ENCODE measurements around the gene FCMR. TPM values are rescaled to one million over a fixed set of nuclear protein-coding genes. Genes with fewer than 3 reads are reported as not detected.

The FCMR gene
- total and polyA plus RNA-seq, 10 of the 15 experiments (the other 5 are each of a cell fraction or from before 2014, with no cell fraction given), result 79.7 to 245 (median 123) TPM

DNA sequence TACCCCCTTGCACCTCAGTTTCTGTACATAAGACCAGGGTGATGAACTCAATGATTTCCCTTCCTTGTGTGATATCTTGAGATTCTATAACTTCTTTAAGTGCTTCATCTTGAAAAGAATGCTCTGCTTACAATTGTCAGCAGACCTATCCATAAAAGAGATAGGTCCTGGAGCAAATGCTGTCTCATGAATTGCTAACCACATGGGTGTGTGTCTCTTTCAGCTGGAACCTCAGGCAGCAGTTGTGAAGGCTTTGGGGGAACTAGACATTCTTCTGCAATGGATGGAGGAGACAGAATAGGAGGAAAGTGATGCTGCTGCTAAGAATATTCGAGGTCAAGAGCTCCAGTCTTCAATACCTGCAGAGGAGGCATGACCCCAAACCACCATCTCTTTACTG lies 53.5 kb downstream of the FCMR start:
- intact Hi-C loops (cut with micrococcal nuclease; ENCODE audit: unreplicated experiment), result no loop called here
- H4K20me1 ChIP-seq (ENCODE audit: control insufficient read depth, insufficient read depth), result no peaks in the 10 kb centered on the region
- no peak overlapping the region for H3K4me3 ChIP-seq
- H3K27me3 ChIP-seq (replicated peaks in 1 of 2; ENCODE audit: control insufficient read depth in 2 of 2, insufficient read depth in 2 of 2, low read length in 1 of 2), result no peaks in the 10 kb centered on the region; a peak in 1 of 4 replicates
- H3K4me2 ChIP-seq (ENCODE audit: control insufficient read depth, insufficient read depth), result no peak overlapping the region
- no TSS peak for BruUV-seq (replicated peaks)
- RAD21 ChIA-PET (ENCODE audit: unreplicated experiment), result interaction anchor here (0.9 to 1.1 kb wide), 2 partner anchors 13 to 114 kb away, joined by 4 read pairs; no protein-coding TSS in a partner anchor
- no peak overlapping the region for H3K27ac ChIP-seq (ENCODE audit: control insufficient read depth, insufficient read depth)
- FAIRE-seq, result no peak
- POLR2A ChIA-PET, result no interaction called here
- H3K9me3 ChIP-seq (replicated peaks; ENCODE audit: control insufficient read depth, insufficient read depth, low read length), result no peaks in the 10 kb centered on the region; the same call in 2 of the 3 replicates
- H3K36me3 ChIP-seq (ENCODE audit: control insufficient read depth in 2 of 2, insufficient read depth in 2 of 2, low read length in 1 of 2), result no peaks in the 10 kb centered on the region
- no peak overlapping the region for H2AFZ ChIP-seq (ENCODE audit: control insufficient read depth, low read depth, low read length)
- H3K79me2 ChIP-seq (ENCODE audit: control insufficient read depth, insufficient read depth, low read length), result no peaks in the 10 kb centered on the region
- SMC1A ChIA-PET (ENCODE audit: uncharacterized antibody, unreplicated experiment), result interaction anchor here (1.0 to 1.9 kb wide), 3 partner anchors 37 to 101 kb away, joined by 3 to 6 read pairs (median 4); no protein-coding TSS in a partner anchor
- no peak overlapping the region for H3K9ac ChIP-seq (ENCODE audit: control insufficient read depth, insufficient read depth, low read length)
- in situ Hi-C loops (cut with MboI), result loop anchor here (5.0 kb wide), 1 partner anchor 114 kb away; no protein-coding TSS in a partner anchor
- no peak for ATAC-seq
- CTCF ChIA-PET, result interaction anchor here (2.1 to 7.3 kb wide), 4 partner anchors 11 to 113 kb away, joined by 5 to 100 read pairs (median 15); no protein-coding TSS in a partner anchor
- DNase-seq (ENCODE audit: low read depth, low spot score), result no peak
- 0% methylated on average over 1 of the region's 1 CpG for WGBS (ENCODE audit: insufficient coverage, insufficient replicate concordance, low lambda C conversion rate, missing lambda C conversion rate)
- TF ChIP-seq, protein P1, sequence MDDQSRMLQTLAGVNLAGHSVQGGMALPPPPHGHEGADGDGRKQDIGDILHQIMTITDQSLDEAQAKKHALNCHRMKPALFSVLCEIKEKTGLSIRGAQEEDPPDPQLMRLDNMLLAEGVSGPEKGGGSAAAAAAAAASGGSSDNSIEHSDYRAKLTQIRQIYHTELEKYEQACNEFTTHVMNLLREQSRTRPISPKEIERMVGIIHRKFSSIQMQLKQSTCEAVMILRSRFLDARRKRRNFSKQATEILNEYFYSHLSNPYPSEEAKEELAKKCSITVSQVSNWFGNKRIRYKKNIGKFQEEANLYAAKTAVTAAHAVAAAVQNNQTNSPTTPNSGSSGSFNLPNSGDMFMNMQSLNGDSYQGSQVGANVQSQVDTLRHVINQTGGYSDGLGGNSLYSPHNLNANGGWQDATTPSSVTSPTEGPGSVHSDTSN (IDR thresholded peaks at IDR 0.05; ENCODE audit: insufficient replicate concordance, low read depth, low read length), result no peak
- TF ChIP-seq NFIC (IDR thresholded peaks at IDR 0.05; ENCODE audit: low read depth, low read length) (no peak), TCF3 (IDR thresholded peaks at IDR 0.05; ENCODE audit: borderline replicate concordance, insufficient read depth, low read depth, low read length) (no peak), EGR1 (IDR thresholded peaks at IDR 0.05; ENCODE audit: borderline replicate concordance in 1 of 2, low read depth in 2 of 2, low read length in 2 of 2) (no peak), ZNF24 (IDR thresholded peaks at IDR 0.05) (no peak), JUND (IDR thresholded peaks at IDR 0.05; ENCODE audit: low read depth, low read length) (no peak), EZH2 (IDR thresholded peaks at IDR 0.05; ENCODE audit: borderline replicate concordance, control insufficient read depth, low read depth, low read length) (no peak), IKZF1 (conservative IDR thresholded peaks at IDR 0.05) (no peak), SP1 (IDR thresholded peaks at IDR 0.05; ENCODE audit: low read depth, low read length) (no peak), CBX3 (IDR thresholded peaks at IDR 0.05; ENCODE audit: borderline replicate concordance, low read depth) (no peak), BCL11A (IDR thresholded peaks at IDR 0.05; ENCODE audit: low read depth, low read length) (no peak)
- TF ChIP-seq, protein P2, sequence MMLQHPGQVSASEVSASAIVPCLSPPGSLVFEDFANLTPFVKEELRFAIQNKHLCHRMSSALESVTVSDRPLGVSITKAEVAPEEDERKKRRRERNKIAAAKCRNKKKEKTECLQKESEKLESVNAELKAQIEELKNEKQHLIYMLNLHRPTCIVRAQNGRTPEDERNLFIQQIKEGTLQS (IDR thresholded peaks at IDR 0.05; ENCODE audit: borderline replicate concordance, extremely low read depth, low read depth, low read length), result no peak
- TF ChIP-seq, protein P3, sequence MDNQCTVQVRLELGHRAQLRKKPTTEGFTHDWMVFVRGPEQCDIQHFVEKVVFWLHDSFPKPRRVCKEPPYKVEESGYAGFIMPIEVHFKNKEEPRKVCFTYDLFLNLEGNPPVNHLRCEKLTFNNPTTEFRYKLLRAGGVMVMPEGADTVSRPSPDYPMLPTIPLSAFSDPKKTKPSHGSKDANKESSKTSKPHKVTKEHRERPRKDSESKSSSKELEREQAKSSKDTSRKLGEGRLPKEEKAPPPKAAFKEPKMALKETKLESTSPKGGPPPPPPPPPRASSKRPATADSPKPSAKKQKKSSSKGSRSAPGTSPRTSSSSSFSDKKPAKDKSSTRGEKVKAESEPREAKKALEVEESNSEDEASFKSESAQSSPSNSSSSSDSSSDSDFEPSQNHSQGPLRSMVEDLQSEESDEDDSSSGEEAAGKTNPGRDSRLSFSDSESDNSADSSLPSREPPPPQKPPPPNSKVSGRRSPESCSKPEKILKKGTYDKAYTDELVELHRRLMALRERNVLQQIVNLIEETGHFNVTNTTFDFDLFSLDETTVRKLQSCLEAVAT (IDR thresholded peaks at IDR 0.05), result no peak
- TF ChIP-seq, protein P4, sequence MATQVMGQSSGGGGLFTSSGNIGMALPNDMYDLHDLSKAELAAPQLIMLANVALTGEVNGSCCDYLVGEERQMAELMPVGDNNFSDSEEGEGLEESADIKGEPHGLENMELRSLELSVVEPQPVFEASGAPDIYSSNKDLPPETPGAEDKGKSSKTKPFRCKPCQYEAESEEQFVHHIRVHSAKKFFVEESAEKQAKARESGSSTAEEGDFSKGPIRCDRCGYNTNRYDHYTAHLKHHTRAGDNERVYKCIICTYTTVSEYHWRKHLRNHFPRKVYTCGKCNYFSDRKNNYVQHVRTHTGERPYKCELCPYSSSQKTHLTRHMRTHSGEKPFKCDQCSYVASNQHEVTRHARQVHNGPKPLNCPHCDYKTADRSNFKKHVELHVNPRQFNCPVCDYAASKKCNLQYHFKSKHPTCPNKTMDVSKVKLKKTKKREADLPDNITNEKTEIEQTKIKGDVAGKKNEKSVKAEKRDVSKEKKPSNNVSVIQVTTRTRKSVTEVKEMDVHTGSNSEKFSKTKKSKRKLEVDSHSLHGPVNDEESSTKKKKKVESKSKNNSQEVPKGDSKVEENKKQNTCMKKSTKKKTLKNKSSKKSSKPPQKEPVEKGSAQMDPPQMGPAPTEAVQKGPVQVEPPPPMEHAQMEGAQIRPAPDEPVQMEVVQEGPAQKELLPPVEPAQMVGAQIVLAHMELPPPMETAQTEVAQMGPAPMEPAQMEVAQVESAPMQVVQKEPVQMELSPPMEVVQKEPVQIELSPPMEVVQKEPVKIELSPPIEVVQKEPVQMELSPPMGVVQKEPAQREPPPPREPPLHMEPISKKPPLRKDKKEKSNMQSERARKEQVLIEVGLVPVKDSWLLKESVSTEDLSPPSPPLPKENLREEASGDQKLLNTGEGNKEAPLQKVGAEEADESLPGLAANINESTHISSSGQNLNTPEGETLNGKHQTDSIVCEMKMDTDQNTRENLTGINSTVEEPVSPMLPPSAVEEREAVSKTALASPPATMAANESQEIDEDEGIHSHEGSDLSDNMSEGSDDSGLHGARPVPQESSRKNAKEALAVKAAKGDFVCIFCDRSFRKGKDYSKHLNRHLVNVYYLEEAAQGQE (IDR thresholded peaks at IDR 0.05; ENCODE audit: low read depth, low read length), result no peak
- no peaks in the 10 kb centered on the region for H3K4me1 ChIP-seq (ENCODE audit: control insufficient read depth, insufficient read depth, low read length)

Measured in GM12878 (cell line).